ENCODE results near the gene REN. TPM values are rescaled to one million over a fixed set of nuclear protein-coding genes. Genes with fewer than 3 reads are reported as not detected.
A peak's percentile ranks its signal among the peaks of the same experiment; 100 is the strongest.

Gene REN
- total and polyA plus RNA-seq, 4 donors: 0.05 to 0.25 (median 0.15) TPM; not detected in 1

GRCh38 chr1:204134103-204134502 lies 32.0 kb downstream of the REN start:
- H3K36me3 ChIP-seq (ENCODE audit: control insufficient read depth in 4 of 4, insufficient read depth in 3 of 4, low read depth in 1 of 4, low read length in 3 of 4): peaks cover 0 to 37% (median 33%) of the 10 kb centered on the region in 4 donors
- no peak for TF ChIP-seq HNF4G (IDR thresholded peaks at IDR 0.05)
- no peak for TF ChIP-seq FOXA1 (IDR thresholded peaks at IDR 0.05)
- no peak for TF ChIP-seq RXRA (IDR thresholded peaks at IDR 0.05)
- no peak for TF ChIP-seq ATF3 (IDR thresholded peaks at IDR 0.05)
- TF ChIP-seq FOXA2 (IDR thresholded peaks at IDR 0.05): no peak
- TF ChIP-seq REST (IDR thresholded peaks at IDR 0.05): no peak
- no peak for TF ChIP-seq CTCF (IDR thresholded peaks at IDR 0.05; ENCODE audit: low read depth, low read length, missing input control)
- no peak for TF ChIP-seq JUND (IDR thresholded peaks at IDR 0.05)
- no peak overlapping the region for H3K4me3 ChIP-seq (ENCODE audit: low read depth in 1 of 3, low read length in 3 of 3)
- no peak overlapping the region for H3K9ac ChIP-seq (ENCODE audit: low read depth in 1 of 2, low read length in 2 of 2)
- peaks cover 18 to 77% (median 59%) of the 10 kb centered on the region in 4 donors for H3K4me1 ChIP-seq (ENCODE audit: control insufficient read depth in 4 of 4, insufficient read depth in 4 of 4, low read length in 3 of 4)
- 85% methylated on average over 11 of the region's 11 CpGs for WGBS
- DNase-seq (ENCODE audit: low spot score): no peak
- H3K27ac ChIP-seq (ENCODE audit: low read depth in 1 of 2, low read length in 2 of 2): no peak overlapping the region
- H3K9me3 ChIP-seq (ENCODE audit: control insufficient read depth in 4 of 4, low read length in 3 of 4): no peaks in the 10 kb centered on the region
- H3K27me3 ChIP-seq (ENCODE audit: control insufficient read depth in 4 of 4, insufficient read depth in 4 of 4, low read length in 3 of 4): no peaks in the 10 kb centered on the region

GRCh38 chr1:204132718-204133117 lies 33.4 kb downstream of the REN start:
- peaks cover 0 to 25% (median 23%) of the 10 kb centered on the region in 4 donors for H3K36me3 ChIP-seq (ENCODE audit: control insufficient read depth in 4 of 4, insufficient read depth in 3 of 4, low read depth in 1 of 4, low read length in 3 of 4)
- peaks cover 16 to 77% (median 63%) of the 10 kb centered on the region in 4 donors for H3K4me1 ChIP-seq (ENCODE audit: control insufficient read depth in 4 of 4, insufficient read depth in 4 of 4, low read length in 3 of 4)
- no peak for TF ChIP-seq FOXA1 (IDR thresholded peaks at IDR 0.05)
- no peak for TF ChIP-seq RAD21 (IDR thresholded peaks at IDR 0.05)
- no peak for TF ChIP-seq RXRA (IDR thresholded peaks at IDR 0.05)
- peak in 1 of 2 donors; percentile 17 for TF ChIP-seq HNF4A (conservative IDR thresholded peaks at IDR 0.05)
- TF ChIP-seq HNF4G (IDR thresholded peaks at IDR 0.05): no peak
- 66% methylated on average over 6 of the region's 6 CpGs for WGBS
- peak overlapping the region in 1 of 2 donors; percentile 19 for H3K27ac ChIP-seq (ENCODE audit: low read depth in 1 of 2, low read length in 2 of 2)
- DNase-seq (ENCODE audit: low spot score): no peak
- H3K27me3 ChIP-seq (ENCODE audit: control insufficient read depth in 4 of 4, insufficient read depth in 4 of 4, low read length in 3 of 4): no peaks in the 10 kb centered on the region
- no peaks in the 10 kb centered on the region for H3K9me3 ChIP-seq (ENCODE audit: control insufficient read depth in 4 of 4, low read length in 3 of 4)
- H3K9ac ChIP-seq (ENCODE audit: low read depth in 1 of 2, low read length in 2 of 2): no peak overlapping the region
- no peak overlapping the region for H3K4me3 ChIP-seq (ENCODE audit: low read depth in 1 of 3, low read length in 3 of 3)

GRCh38 chr1:204131978-204132377 lies 34.2 kb downstream of the REN start:
- Histone ChIP-seq H3K4me1 (ENCODE audit: control insufficient read depth in 4 of 4, insufficient read depth in 4 of 4, low read length in 3 of 4) (peaks cover 15 to 77% (median 62%) of the 10 kb centered on the region in 4 donors), H3K9me3 (ENCODE audit: control insufficient read depth in 4 of 4, low read length in 3 of 4) (no peaks in the 10 kb centered on the region), H3K9ac (ENCODE audit: low read depth in 1 of 2, low read length in 2 of 2) (no peak overlapping the region), H3K36me3 (ENCODE audit: control insufficient read depth in 4 of 4, insufficient read depth in 3 of 4, low read depth in 1 of 4, low read length in 3 of 4) (peaks cover 0 to 22% (median 19%) of the 10 kb centered on the region in 4 donors), H3K4me3 (ENCODE audit: low read depth in 1 of 3, low read length in 3 of 3) (no peak overlapping the region), H3K27me3 (ENCODE audit: control insufficient read depth in 4 of 4, insufficient read depth in 4 of 4, low read length in 3 of 4) (no peaks in the 10 kb centered on the region), H3K27ac (ENCODE audit: low read depth in 1 of 2, low read length in 2 of 2) (peak overlapping the region in 1 of 2 donors; percentile 83)
- DNase-seq (ENCODE audit: low spot score): no peak
- WGBS: 94% methylated on average over 4 of the region's 4 CpGs
- TF ChIP-seq REST (IDR thresholded peaks at IDR 0.05) (no peak), FOXA2 (IDR thresholded peaks at IDR 0.05) (no peak), FOXA1 (IDR thresholded peaks at IDR 0.05) (no peak), SP1 (IDR thresholded peaks at IDR 0.05) (no peak), HNF4G (IDR thresholded peaks at IDR 0.05) (no peak), TAF1 (conservative IDR thresholded peaks at IDR 0.05) (no peak), RXRA (IDR thresholded peaks at IDR 0.05) (no peak), JUND (IDR thresholded peaks at IDR 0.05) (no peak)

Measured in liver (tissue), 9 donors.